22Rv1 (cell line): Measurements from ENCODE around the gene TUBB8.
"Not testable (repeated sequence)": the region's sequence is repeated elsewhere in the genome, so short reads cannot be mapped to it uniquely, and the experiment has no call there.

Source experiments
- CTCF ChIP-seq: fragments of 450-650 bp; IDR thresholded peaks from 2 replicates; pipeline ENCODE4 v1.5.1; 2017; ENCODE audit warnings: mild to moderate bottlenecking
- ZFX ChIP-seq: fragments of 450-650 bp; IDR thresholded peaks from 2 replicates; pipeline ENCODE4 v1.6.1; 2017; ENCODE audit warnings: antibody characterized with exemption, borderline replicate concordance

- TF ChIP-seq CTCF, result peak; percentile 55
- not testable (repeated sequence) for TF ChIP-seq ZFX
Measured at GRCh38 chr10:74266-74621, 25.1 kb upstream of the TUBB8 start.
